ENCODE data around the gene CLEC16A. TPM values are rescaled to one million over a fixed set of nuclear protein-coding genes. Genes with fewer than 3 reads are reported as not detected.

CLEC16A gene
- total RNA-seq, 1 donor from 2014 or later = 57.6 TPM

GRCh38 chr16:11017499-11017898, 73.1 kb downstream of the CLEC16A start:
- no peak overlapping the region for H3K27ac Mint-ChIP-seq
- no peaks in the 10 kb centered on the region for H3K4me1 Mint-ChIP-seq
- no peak overlapping the region for H3K4me3 Mint-ChIP-seq
- intact Hi-C loops (cut with micrococcal nuclease) = no loop called here
- H3K9me3 Mint-ChIP-seq = no peaks in the 10 kb centered on the region
- ChIA-PET CTCF (no interaction called here), POLR2A (no interaction called here)
- no peak for ATAC-seq (ENCODE audit: low read depth)
- H3K27me3 Mint-ChIP-seq = no peaks in the 10 kb centered on the region
- peaks cover 68% of the 10 kb centered on the region for H3K36me3 Mint-ChIP-seq (ENCODE audit: low read depth)
- TF ChIP-seq, protein P1, sequence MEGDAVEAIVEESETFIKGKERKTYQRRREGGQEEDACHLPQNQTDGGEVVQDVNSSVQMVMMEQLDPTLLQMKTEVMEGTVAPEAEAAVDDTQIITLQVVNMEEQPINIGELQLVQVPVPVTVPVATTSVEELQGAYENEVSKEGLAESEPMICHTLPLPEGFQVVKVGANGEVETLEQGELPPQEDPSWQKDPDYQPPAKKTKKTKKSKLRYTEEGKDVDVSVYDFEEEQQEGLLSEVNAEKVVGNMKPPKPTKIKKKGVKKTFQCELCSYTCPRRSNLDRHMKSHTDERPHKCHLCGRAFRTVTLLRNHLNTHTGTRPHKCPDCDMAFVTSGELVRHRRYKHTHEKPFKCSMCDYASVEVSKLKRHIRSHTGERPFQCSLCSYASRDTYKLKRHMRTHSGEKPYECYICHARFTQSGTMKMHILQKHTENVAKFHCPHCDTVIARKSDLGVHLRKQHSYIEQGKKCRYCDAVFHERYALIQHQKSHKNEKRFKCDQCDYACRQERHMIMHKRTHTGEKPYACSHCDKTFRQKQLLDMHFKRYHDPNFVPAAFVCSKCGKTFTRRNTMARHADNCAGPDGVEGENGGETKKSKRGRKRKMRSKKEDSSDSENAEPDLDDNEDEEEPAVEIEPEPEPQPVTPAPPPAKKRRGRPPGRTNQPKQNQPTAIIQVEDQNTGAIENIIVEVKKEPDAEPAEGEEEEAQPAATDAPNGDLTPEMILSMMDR (IDR thresholded peaks at IDR 0.05) = no peak
- DNase-seq = no peak

DNA sequence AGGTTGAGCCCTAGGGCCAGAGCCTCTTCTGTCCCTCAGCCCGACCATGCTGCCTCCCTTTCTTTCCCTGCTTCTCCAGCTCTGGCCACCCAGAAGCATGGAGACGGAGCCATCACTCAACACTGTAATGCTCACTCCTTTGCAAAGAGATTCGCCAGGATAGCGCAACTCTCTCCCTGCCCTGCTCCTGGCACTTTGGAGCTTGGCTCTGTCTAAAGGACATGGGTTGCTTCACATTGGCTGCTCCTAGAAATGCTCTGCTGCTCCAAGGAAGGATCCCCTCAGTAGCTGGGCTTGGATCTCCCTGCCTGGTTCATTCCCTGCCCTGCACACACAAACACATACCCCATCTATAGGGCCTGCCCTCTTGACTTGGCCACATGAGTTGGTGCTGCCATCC, 76.0 kb downstream of the CLEC16A start:
- ChIA-PET POLR2A (no interaction called here), CTCF (no interaction called here)
- intact Hi-C loops (cut with micrococcal nuclease) = no loop called here
- peaks cover 73% of the 10 kb centered on the region for H3K36me3 Mint-ChIP-seq (ENCODE audit: low read depth)
- ATAC-seq (ENCODE audit: low read depth) = no peak
- no peak overlapping the region for H3K27ac Mint-ChIP-seq
- no peaks in the 10 kb centered on the region for H3K4me1 Mint-ChIP-seq
- no peaks in the 10 kb centered on the region for H3K27me3 Mint-ChIP-seq
- TF ChIP-seq, protein P1 (IDR thresholded peaks at IDR 0.05) = no peak
- DNase-seq = no peak
- H3K9me3 Mint-ChIP-seq = peaks cover 5% of the 10 kb centered on the region
- H3K4me3 Mint-ChIP-seq = no peak overlapping the region

- Mint-ChIP-seq H3K27ac (no peak overlapping the region), H3K36me3 (ENCODE audit: low read depth) (peaks cover 75% of the 10 kb centered on the region)
- intact Hi-C loops (cut with micrococcal nuclease) = no loop called here
Measured at GRCh38 chr16:11020792-11021551, 76.6 kb downstream of the CLEC16A start.

DNA sequence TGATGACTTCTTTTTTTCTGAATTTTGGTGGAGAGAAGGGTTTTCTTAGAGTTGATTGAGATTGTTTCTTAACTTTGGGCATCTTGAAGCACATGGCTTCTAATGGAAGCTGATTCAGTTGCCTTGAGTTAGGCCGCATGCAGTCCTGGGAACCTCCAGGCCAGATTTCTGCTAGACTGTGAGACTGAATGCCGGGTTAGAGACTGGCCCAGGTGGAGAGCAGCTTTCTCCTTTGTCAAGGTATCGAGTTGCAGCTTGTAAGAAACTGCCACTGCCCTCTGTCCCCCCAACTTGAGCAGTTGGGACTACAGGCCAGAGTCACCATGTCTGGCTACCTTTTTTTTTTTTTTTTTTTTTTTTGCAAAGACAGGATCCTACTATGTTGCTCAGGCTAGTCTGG, 77.6 kb downstream of the CLEC16A start:
- H3K9me3 Mint-ChIP-seq = peaks cover 16% of the 10 kb centered on the region
- H3K27ac Mint-ChIP-seq = no peak overlapping the region
- H3K4me3 Mint-ChIP-seq = no peak overlapping the region

More at GRCh38 chr16:11020792-11021551, 76.6 kb downstream of the CLEC16A start:
- POLR2A ChIA-PET = no interaction called here
- DNase-seq = no peak
- H3K27me3 Mint-ChIP-seq = no peaks in the 10 kb centered on the region
- no peak for ATAC-seq (ENCODE audit: low read depth)
- TF ChIP-seq, protein P1 (IDR thresholded peaks at IDR 0.05) = no peak
- peaks cover 8% of the 10 kb centered on the region for H3K9me3 Mint-ChIP-seq
- H3K4me1 Mint-ChIP-seq = no peaks in the 10 kb centered on the region
- CTCF ChIA-PET = no interaction called here
- H3K4me3 Mint-ChIP-seq = no peak overlapping the region

More for the DNA sequence above, 77.6 kb downstream of the CLEC16A start:
- DNase-seq (no peak), ATAC-seq (ENCODE audit: low read depth) (no peak)
- ChIA-PET CTCF (no interaction called here), POLR2A (interaction anchor here (0.6 kb wide), 1 partner anchor 15 kb away, joined by 3 read pairs; no protein-coding TSS in a partner anchor)
- intact Hi-C loops (cut with micrococcal nuclease) = no loop called here
- H3K27me3 Mint-ChIP-seq = no peaks in the 10 kb centered on the region
- H3K36me3 Mint-ChIP-seq (ENCODE audit: low read depth) = peaks cover 79% of the 10 kb centered on the region
- no peaks in the 10 kb centered on the region for H3K4me1 Mint-ChIP-seq
- TF ChIP-seq, protein P1 (IDR thresholded peaks at IDR 0.05) = no peak
